Stomach (tissue), 4 donors: Measurements from ENCODE around the gene SGTA.

Source experiments
- CTCF ChIP-seq, 7 experiments: fragments of 450-650 bp in 4 of 7; fragments of 200-600 bp in 3 of 7; sonication (generic) in 3 of 7; IDR thresholded peaks; one replicate each; pipeline ENCODE4 v1.5.1; 2016 to 2019; ENCODE audit warnings: antibody characterized with exemption in 7 of 7, control low read depth in 2 of 7, mild to moderate bottlenecking in 1 of 7
- POLR2A ChIP-seq, 4 donors: fragments of 450-650 bp; IDR thresholded peaks; one replicate each; pipeline ENCODE4 v1.6.1; 2016; ENCODE audit warnings: antibody characterized with exemption in 4 of 4, control low read depth in 2 of 4, mild to moderate bottlenecking in 1 of 4, moderate library complexity in 1 of 4

- TF ChIP-seq CTCF (IDR thresholded peaks at IDR 0.05) = no peak
- TF ChIP-seq POLR2A (IDR thresholded peaks at IDR 0.05) = no peak
Observed at GRCh38 chr19:2765376-2765775, 17.7 kb downstream of the SGTA start.
